PFSK-1 (cell line): ENCODE data around the gene CCR5AS.

Source experiments
- FOXP2 ChIP-seq: optimal IDR thresholded peaks from 2 replicates; pipeline ENCODE3; 2011; ENCODE audit warnings: borderline replicate concordance, control low read depth, inconsistent platforms; ENCODE audit not compliant: insufficient read depth; ENCODE audit errors: extremely low read length, extremely low read depth
- POLR2AphosphoS5 ChIP-seq: IDR thresholded peaks from 2 replicates; pipeline ENCODE4 v1.6.1; 2012; ENCODE audit warnings: low read depth, mild to moderate bottlenecking, control low read depth, low read length, moderate library complexity
- SIN3A ChIP-seq: IDR thresholded peaks from 2 replicates; pipeline ENCODE4 v1.6.1; 2012; ENCODE audit warnings: mild to moderate bottlenecking, low read length, moderate library complexity, borderline replicate concordance; ENCODE audit not compliant: insufficient read depth
- TAF1 ChIP-seq: IDR thresholded peaks from 2 replicates; pipeline ENCODE4 v1.6.1; 2012; ENCODE audit warnings: low read length, control low read depth, borderline replicate concordance; ENCODE audit not compliant: insufficient read depth
- TF ChIP-seq, protein P1 (sequence below), 2 experiments: IDR thresholded peaks; 2 replicates each; pipeline versions ENCODE4 v1.6.1 to v1.8.0; 2011 to 2012; ENCODE audit warnings: low read depth in 2 of 2, low read length in 2 of 2, control low read depth in 1 of 2, inconsistent platforms in 1 of 2, mild to moderate bottlenecking in 1 of 2, moderate library complexity in 1 of 2; ENCODE audit not compliant: insufficient read depth in 1 of 2

CCR5AS gene

DNA sequence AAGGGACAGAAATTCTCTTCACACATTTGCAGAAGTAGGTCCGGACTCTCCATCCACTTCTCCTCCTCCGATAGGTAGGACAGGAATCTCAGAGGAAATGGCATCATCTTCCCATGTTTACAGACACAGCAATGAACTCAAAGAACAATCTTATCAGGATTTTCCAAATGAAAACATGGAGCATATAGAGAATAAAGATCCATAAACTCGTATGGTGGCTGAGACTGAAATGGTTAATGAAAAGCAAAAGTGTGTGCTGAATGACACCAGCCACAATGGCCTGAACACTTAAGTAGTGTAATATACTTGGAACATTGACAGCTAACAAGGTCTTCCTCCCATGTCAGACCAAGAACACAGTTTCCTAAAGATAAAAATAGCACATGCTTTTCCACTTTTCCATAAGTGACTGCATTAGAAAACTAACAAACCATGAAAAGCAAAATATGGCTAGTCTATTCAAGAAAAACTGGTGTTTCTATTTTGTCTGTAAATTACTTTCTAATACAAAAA lies 6.0 kb upstream of the CCR5AS start:
- no peak for TF ChIP-seq FOXP2
- TF ChIP-seq, protein P1, sequence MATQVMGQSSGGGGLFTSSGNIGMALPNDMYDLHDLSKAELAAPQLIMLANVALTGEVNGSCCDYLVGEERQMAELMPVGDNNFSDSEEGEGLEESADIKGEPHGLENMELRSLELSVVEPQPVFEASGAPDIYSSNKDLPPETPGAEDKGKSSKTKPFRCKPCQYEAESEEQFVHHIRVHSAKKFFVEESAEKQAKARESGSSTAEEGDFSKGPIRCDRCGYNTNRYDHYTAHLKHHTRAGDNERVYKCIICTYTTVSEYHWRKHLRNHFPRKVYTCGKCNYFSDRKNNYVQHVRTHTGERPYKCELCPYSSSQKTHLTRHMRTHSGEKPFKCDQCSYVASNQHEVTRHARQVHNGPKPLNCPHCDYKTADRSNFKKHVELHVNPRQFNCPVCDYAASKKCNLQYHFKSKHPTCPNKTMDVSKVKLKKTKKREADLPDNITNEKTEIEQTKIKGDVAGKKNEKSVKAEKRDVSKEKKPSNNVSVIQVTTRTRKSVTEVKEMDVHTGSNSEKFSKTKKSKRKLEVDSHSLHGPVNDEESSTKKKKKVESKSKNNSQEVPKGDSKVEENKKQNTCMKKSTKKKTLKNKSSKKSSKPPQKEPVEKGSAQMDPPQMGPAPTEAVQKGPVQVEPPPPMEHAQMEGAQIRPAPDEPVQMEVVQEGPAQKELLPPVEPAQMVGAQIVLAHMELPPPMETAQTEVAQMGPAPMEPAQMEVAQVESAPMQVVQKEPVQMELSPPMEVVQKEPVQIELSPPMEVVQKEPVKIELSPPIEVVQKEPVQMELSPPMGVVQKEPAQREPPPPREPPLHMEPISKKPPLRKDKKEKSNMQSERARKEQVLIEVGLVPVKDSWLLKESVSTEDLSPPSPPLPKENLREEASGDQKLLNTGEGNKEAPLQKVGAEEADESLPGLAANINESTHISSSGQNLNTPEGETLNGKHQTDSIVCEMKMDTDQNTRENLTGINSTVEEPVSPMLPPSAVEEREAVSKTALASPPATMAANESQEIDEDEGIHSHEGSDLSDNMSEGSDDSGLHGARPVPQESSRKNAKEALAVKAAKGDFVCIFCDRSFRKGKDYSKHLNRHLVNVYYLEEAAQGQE (IDR thresholded peaks at IDR 0.05; ENCODE audit: insufficient read depth in 1 of 2, low read depth in 2 of 2, low read length in 2 of 2) = no peak

DNA sequence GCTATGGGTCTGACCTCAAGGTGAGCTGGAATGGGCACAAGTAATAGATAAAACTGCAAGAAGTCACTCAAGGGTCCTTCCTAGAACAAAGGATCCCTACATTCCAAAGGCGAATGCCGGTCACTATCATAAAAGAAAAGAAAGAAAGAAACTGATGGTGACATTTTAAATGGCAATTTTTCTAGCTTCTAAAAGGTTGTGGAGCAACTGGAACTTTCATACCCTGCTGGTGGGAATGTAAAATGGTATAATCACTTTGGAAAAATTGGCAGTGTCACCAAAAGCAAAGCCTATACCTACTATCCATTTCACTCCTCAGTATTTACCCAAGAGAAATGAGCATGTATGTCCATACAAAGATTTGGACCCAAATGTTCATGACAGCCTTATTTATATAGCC lies 4.4 kb upstream of the CCR5AS start:
- TF ChIP-seq, protein P1 (IDR thresholded peaks at IDR 0.05; ENCODE audit: insufficient read depth in 1 of 2, low read depth in 2 of 2, low read length in 2 of 2) = no peak
- TF ChIP-seq FOXP2 (no peak), TAF1 (no peak), SIN3A (no peak), POLR2AphosphoS5 (no peak)

DNA sequence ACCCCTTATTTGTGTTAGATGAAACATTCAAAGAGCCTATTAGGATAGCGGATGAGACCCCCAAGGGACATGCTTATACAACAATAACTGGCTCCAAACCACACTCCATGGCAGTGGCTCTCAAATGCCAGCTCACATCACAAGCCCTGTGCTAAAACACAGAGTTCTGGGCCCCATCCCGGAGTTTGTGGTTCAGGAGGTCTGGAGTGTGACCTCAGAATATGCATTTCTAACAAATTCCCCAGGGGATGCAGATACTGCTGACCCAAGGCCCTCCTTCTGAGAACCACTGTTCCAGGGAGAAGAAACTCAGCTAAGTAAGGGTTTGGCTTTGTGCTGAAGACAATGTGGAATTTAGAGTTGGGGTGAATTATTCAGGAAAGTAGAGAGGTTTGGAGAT lies 3.8 kb upstream of the CCR5AS start:
- no peak for TF ChIP-seq SIN3A
- TF ChIP-seq, protein P1 (IDR thresholded peaks at IDR 0.05; ENCODE audit: insufficient read depth in 1 of 2, low read depth in 2 of 2, low read length in 2 of 2) = no peak

DNA sequence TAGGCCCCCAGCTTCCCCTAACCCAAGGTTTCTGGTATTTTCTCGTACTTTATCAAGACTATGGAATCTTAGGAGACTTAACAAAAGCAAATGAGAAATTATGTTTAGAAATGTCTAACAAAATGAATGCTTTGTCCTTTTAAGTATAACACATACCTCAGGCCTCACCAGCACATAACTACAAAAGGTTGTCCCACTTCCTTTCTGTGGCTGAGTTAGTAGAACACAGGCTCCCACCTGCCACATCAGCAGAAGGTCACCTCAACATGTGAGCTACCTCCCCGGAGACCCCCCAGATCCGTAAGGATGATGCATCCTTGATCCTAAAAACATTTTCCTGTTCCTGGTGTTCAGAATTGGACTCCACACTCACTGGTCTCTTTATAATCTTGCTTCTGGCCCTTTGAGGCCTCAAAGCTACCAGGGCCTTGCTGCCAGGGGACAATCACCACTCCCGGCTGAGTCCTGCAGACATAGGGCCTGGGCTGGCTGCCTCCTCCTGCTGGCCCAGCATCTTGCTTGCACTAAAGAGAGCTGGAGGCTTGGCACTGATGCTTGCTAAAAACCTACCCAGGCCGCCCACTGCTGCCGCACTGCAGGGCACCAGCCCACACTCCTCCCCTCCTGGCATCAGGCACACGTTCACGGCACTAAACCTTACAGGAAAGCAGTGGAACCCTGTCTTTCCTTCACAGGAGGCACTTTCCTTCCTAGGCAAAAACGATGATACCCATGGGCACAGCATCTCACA lies 3.0 kb upstream of the CCR5AS start:
- TF ChIP-seq TAF1 = no peak
- TF ChIP-seq, protein P1 (IDR thresholded peaks at IDR 0.05; ENCODE audit: insufficient read depth in 1 of 2, low read depth in 2 of 2, low read length in 2 of 2) = no peak

DNA sequence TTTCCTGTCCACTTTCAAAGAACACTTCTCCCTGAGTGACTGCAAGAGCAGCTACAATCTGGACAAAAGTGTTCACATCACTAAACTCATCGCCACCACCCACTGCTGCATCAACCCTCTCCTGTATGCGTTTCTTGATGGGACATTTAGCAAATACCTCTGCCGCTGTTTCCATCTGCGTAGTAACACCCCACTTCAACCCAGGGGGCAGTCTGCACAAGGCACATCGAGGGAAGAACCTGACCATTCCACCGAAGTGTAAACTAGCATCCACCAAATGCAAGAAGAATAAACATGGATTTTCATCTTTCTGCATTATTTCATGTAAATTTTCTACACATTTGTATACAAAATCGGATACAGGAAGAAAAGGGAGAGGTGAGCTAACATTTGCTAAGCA lies 2.0 kb upstream of the CCR5AS start:
- TF ChIP-seq SIN3A (no peak), TAF1 (no peak), POLR2AphosphoS5 (no peak)
- TF ChIP-seq, protein P1 (IDR thresholded peaks at IDR 0.05; ENCODE audit: insufficient read depth in 1 of 2, low read depth in 2 of 2, low read length in 2 of 2) = no peak
